GM12892 (cell line): ENCODE results near the gene PLCH1.

ENCODE experiments used
- POLR2AphosphoS5 ChIP-seq: IDR thresholded peaks from 2 replicates; pipeline ENCODE4 v1.6.1; 2011; ENCODE audit warnings: low read depth, low read length, control low read depth
- TAF1 ChIP-seq: IDR thresholded peaks from 2 replicates; pipeline ENCODE4 v1.6.1; 2011; ENCODE audit warnings: low read depth, mild to moderate bottlenecking, control low read depth, low read length, borderline replicate concordance

DNA sequence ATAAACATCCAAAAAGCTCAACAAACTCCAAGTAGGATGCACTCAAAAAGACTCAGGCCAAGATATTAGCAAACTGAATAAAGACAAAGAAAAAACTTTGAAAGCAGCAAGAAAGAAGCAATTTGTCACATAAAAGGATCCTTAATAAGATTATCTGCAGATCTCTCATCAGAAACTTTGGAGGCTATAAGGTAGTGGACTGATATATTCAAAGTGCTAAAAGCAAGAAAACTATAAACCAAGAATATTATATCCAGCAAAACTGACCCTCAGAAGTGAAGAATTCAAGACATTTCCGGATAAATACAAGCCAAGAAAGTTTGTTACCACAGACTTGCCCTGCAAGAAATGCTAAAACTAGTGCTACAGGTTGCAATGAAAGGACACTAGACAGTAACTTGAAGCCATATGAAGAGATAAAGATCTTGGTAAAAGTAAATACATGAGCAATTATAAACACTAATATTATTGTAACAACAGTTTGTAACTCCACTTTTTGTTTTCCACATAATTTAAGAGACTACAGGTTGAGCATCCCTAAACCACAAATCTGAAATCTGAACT is 37.6 kb upstream of the PLCH1 start:
- TF ChIP-seq POLR2AphosphoS5, result no peak
- no peak for TF ChIP-seq TAF1
